ENCODE measurements around the gene STEAP3.

STEAP3 gene

DNA sequence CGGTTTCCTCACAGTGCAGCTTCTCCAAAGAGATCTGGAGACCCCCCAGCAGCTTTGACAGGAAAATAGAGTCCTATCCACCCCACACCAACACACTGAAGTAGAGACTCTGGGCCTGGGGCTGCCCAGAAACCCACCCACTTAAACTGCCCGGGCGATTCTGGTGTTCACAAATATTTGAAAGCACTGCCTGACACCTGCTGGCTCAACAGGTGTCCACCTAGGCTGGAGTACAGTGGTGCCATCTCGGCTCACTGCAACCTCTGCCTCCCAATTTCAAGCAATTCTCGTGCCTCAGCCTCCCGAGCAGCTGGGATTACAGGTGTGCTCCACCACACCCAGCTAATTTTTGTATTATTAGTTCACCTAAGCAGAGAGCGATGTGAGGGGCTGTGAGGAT is 5.3 kb downstream of the STEAP3 start:
- Histone ChIP-seq H3K4me1 (ENCODE audit: insufficient read depth, low read length, poor library complexity, severe bottlenecking) (no peaks in the 10 kb centered on the region), H4K20me1 (ENCODE audit: insufficient read depth, low read length, poor library complexity, severe bottlenecking) (no peaks in the 10 kb centered on the region)

DNA sequence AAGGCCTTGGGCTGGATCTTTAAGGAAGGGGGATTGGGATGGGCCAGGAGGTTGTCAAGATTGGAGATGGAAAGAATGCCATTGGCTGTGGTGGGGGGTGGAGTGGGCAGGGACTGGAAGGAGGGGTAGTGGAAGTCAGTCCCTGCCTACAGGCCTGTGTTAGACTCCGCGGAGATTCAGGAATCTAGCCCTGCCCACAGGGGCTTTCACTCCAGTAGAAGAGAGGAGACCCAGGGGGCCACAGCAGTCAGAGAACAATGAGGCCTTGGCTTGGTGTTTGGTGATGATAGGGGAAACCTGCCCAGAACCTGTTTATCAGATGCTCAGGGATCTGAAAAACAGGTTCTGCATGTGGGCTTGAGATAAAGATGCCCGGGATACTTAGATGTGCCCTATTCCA is 6.1 kb downstream of the STEAP3 start:
- Histone ChIP-seq H3K4me3 (ENCODE audit: low read length, poor library complexity, severe bottlenecking) (no peak overlapping the region), H3K4me2 (ENCODE audit: low read depth, low read length, poor library complexity, severe bottlenecking) (no peak overlapping the region), H3K9me3 (ENCODE audit: insufficient read depth, low read depth, low read length) (no peaks in the 10 kb centered on the region), H2AFZ (ENCODE audit: low read length) (no peak overlapping the region), H3K4me1 (ENCODE audit: insufficient read depth, low read length, poor library complexity, severe bottlenecking) (no peaks in the 10 kb centered on the region), H4K20me1 (ENCODE audit: insufficient read depth, low read length, poor library complexity, severe bottlenecking) (no peaks in the 10 kb centered on the region), H3K9ac (ENCODE audit: low read depth, low read length, poor library complexity, severe bottlenecking) (no peak overlapping the region), H3K9me2 (replicated peaks; ENCODE audit: low read depth, low read length) (no peaks in the 10 kb centered on the region), H3F3A (ENCODE audit: low read depth) (no peaks in the 10 kb centered on the region), H3K27me3 (ENCODE audit: insufficient read depth, low read length, poor library complexity, severe bottlenecking) (no peaks in the 10 kb centered on the region), H3K79me2 (ENCODE audit: insufficient read depth, low read length) (no peaks in the 10 kb centered on the region), H3K36me3 (ENCODE audit: insufficient read depth, low read length) (no peaks in the 10 kb centered on the region)
- no peak for TF ChIP-seq EZH2phosphoT487 (IDR thresholded peaks at IDR 0.05; ENCODE audit: borderline replicate concordance)
- TF ChIP-seq, protein P1, sequence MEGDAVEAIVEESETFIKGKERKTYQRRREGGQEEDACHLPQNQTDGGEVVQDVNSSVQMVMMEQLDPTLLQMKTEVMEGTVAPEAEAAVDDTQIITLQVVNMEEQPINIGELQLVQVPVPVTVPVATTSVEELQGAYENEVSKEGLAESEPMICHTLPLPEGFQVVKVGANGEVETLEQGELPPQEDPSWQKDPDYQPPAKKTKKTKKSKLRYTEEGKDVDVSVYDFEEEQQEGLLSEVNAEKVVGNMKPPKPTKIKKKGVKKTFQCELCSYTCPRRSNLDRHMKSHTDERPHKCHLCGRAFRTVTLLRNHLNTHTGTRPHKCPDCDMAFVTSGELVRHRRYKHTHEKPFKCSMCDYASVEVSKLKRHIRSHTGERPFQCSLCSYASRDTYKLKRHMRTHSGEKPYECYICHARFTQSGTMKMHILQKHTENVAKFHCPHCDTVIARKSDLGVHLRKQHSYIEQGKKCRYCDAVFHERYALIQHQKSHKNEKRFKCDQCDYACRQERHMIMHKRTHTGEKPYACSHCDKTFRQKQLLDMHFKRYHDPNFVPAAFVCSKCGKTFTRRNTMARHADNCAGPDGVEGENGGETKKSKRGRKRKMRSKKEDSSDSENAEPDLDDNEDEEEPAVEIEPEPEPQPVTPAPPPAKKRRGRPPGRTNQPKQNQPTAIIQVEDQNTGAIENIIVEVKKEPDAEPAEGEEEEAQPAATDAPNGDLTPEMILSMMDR (conservative IDR thresholded peaks at IDR 0.05; ENCODE audit: low read length): no peak

More for the DNA sequence above, 5.3 kb downstream of the STEAP3 start:
- H3K9me2 ChIP-seq (replicated peaks; ENCODE audit: low read depth, low read length): no peaks in the 10 kb centered on the region
- H3K36me3 ChIP-seq (ENCODE audit: insufficient read depth, low read length): no peaks in the 10 kb centered on the region
- no peak overlapping the region for H3K4me3 ChIP-seq (ENCODE audit: low read length, poor library complexity, severe bottlenecking)
- H3K9ac ChIP-seq (ENCODE audit: low read depth, low read length, poor library complexity, severe bottlenecking): no peak overlapping the region
- no peaks in the 10 kb centered on the region for H3K79me2 ChIP-seq (ENCODE audit: insufficient read depth, low read length)
- no peak overlapping the region for H3K4me2 ChIP-seq (ENCODE audit: low read depth, low read length, poor library complexity, severe bottlenecking)
- no peaks in the 10 kb centered on the region for H3F3A ChIP-seq (ENCODE audit: low read depth)
- no peaks in the 10 kb centered on the region for H3K27me3 ChIP-seq (ENCODE audit: insufficient read depth, low read length, poor library complexity, severe bottlenecking)
- TF ChIP-seq EZH2phosphoT487 (IDR thresholded peaks at IDR 0.05; ENCODE audit: borderline replicate concordance): no peak
- TF ChIP-seq, protein P1 (conservative IDR thresholded peaks at IDR 0.05; ENCODE audit: low read length): no peak
- no peak overlapping the region for H2AFZ ChIP-seq (ENCODE audit: low read length)
- no peaks in the 10 kb centered on the region for H3K9me3 ChIP-seq (ENCODE audit: insufficient read depth, low read depth, low read length)

DNA sequence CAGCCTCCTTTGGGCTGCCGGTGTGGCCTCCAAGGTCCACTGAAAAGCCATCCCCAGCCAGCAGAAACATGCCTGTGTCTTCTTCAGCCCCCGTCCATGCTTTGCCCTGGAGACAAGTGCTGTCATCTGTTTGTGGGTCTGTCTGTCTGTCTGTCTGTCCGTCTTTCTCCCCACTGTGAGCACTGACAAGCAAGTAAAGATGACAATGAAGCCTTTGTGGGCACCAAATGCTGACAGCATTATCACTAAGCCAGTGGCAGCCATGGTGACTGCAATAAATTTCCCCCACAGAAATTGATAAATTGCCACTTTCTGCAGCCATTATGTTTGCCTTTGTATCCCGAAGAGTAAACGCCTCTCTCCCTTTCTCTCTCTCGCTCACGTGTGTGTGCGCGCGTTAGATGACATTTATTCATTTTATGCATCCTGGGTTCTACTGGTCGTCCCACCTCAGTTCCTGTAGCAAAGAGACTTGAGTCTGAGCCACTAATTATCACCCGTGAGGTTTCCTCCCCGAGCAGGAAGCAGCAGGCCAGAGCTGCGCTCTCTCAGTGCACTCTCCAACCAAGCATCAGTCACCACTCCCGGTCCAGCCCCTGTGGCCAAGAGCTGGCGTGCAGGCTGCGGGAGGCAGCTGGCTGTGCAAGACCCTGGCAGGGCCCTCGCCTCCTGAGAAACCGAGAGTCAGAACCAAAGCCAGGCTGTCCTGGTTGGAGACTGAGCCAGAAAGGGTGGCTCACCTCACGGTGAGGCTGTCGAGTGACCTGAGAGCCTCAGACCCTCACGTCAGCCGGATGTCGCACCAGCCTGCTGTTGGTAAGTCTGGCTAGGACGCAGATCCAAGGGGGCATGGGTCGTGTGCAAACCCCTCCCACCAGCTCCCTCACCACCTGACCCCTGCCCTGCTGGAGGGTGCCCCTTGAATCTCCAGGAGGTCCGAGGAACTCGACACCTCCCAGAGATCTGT is 6.9 kb downstream of the STEAP3 start:
- Histone ChIP-seq H2AFZ (ENCODE audit: low read length) (no peak overlapping the region), H3K4me2 (ENCODE audit: low read depth, low read length, poor library complexity, severe bottlenecking) (no peak overlapping the region), H3K9me3 (ENCODE audit: insufficient read depth, low read depth, low read length) (no peaks in the 10 kb centered on the region), H3K4me1 (ENCODE audit: insufficient read depth, low read length, poor library complexity, severe bottlenecking) (no peaks in the 10 kb centered on the region), H3K9ac (ENCODE audit: low read depth, low read length, poor library complexity, severe bottlenecking) (no peak overlapping the region), H4K20me1 (ENCODE audit: insufficient read depth, low read length, poor library complexity, severe bottlenecking) (no peaks in the 10 kb centered on the region), H3K27me3 (ENCODE audit: insufficient read depth, low read length, poor library complexity, severe bottlenecking) (no peaks in the 10 kb centered on the region), H3K79me2 (ENCODE audit: insufficient read depth, low read length) (no peaks in the 10 kb centered on the region), H3K4me3 (ENCODE audit: low read length, poor library complexity, severe bottlenecking) (no peak overlapping the region), H3F3A (ENCODE audit: low read depth) (no peaks in the 10 kb centered on the region), H3K9me2 (replicated peaks; ENCODE audit: low read depth, low read length) (no peaks in the 10 kb centered on the region), H3K36me3 (ENCODE audit: insufficient read depth, low read length) (no peaks in the 10 kb centered on the region)
- TF ChIP-seq, protein P1 (conservative IDR thresholded peaks at IDR 0.05; ENCODE audit: low read length): no peak
- no peak for TF ChIP-seq EZH2phosphoT487 (IDR thresholded peaks at IDR 0.05; ENCODE audit: borderline replicate concordance)

All from Loucy (cell line).